Stimulated activated CD8-positive, alpha-beta memory T cell treated with anti-CD3 and anti-CD28 coated beads, Interleukin-15, amount 100 ng/mL, for 1 hour (primary cell): ENCODE results near the gene FXR2.

Experiments
- DNase-seq: peaks from one replicate; pipeline ENCODE4 v3.0.0-alpha.2; 2020; ENCODE audit warnings: low read depth

Gene FXR2

GRCh38 chr17:7587420-7588151, 27.1 kb downstream of the FXR2 start:
- DNase-seq: no peak

- DNase-seq: no peak
Measured at GRCh38 chr17:7586673-7587419, 27.9 kb downstream of the FXR2 start.

- peak; percentile 84 for DNase-seq
Measured at GRCh38 chr17:7583253-7584109, 31.2 kb downstream of the FXR2 start, which contains the start of gene MPDU1. Gene MPDU1 (plus strand): TSS chr17:7583852. CDS start chr17:7583863, 11 bp downstream.

DNA sequence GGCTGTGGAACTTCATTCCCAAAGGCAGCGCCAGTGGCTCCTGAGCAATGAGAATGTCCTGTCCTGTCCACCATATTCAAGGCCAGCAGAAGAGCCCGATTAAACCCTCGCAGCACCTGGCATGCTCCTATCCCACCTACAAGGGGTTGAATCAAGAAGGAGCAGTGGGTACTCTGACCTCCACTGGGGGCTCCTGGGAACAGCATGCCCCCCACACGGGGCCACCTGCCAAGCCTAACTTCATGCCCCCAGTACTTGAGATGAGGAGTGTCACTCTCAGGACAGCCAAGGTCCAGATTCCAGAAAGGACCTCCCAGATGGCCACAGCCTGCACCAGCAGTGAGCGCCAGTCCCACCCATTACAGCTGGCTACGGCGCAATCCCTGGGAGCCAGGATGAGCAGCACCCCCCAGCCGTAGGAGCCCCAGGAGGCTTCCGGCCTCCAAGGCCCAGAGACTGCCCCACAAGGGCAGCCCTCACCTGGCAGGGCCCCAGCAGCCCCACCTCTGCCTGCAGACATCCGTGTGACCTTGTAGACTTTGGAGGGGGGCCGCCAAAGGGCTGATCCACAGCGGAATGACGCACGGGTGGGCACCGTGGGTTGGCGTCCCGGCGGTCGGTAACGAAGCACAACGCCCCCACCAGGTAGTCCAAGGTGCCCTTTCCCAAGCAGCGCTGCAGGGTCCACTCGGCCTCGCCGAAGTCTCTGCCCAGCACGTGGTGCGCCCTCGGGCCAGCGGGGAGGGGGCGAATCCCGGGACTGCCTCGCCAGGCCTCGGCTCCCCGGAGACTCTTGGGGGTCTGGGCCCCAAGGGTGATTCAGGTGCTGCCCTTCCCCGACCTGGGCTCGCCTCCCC, 32.1 kb downstream of the FXR2 start:
- no peak for DNase-seq

DNA sequence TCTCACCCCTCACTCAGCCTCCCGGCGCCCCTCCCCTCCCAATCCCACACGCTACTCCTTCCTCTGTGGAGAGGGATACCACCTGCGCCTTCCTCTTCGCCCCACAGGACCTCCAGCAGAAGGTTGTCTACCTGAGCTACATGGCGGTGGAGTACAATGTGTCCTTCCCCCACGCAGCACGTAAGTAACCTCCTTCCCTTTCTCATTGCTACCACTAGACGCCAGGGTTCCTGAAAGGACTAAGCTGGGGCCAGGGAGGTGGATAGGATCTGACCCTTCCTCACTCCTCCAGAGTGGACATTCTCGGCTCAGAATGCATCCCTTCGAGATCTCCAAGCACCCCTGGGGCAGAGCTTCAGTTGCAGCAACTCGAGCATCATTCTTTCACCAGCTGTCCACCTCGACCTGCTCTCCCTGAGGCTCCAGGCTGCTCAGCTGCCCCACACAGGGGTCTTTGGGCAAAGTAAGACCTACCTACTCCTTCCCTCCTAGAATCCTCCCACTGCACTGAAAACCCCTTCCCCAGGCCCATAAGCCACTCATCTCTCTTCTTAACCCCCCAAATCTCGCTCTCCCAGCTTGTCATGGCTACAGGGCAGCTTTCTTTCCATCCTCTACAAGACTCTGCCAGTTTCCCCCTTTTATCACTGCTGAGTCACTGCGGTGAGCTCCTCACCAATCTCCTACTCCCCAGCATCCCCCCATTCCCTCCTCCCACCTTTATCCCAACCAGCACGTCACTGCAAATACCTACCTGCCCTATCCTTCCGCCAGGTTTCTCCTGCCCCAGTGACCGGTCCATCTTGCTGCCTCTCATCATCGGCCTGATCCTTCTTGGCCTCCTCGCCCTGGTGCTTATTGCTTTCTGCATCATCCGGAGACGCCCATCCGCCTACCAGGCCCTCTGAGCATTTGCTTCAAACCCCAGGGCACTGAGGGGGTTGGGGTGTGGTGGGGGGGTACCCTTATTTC, 33.8 kb downstream of the FXR2 start:
- DNase-seq: no peak

- DNase-seq: no peak
Measured at GRCh38 chr17:7579834-7580603, 34.7 kb downstream of the FXR2 start.

DNA sequence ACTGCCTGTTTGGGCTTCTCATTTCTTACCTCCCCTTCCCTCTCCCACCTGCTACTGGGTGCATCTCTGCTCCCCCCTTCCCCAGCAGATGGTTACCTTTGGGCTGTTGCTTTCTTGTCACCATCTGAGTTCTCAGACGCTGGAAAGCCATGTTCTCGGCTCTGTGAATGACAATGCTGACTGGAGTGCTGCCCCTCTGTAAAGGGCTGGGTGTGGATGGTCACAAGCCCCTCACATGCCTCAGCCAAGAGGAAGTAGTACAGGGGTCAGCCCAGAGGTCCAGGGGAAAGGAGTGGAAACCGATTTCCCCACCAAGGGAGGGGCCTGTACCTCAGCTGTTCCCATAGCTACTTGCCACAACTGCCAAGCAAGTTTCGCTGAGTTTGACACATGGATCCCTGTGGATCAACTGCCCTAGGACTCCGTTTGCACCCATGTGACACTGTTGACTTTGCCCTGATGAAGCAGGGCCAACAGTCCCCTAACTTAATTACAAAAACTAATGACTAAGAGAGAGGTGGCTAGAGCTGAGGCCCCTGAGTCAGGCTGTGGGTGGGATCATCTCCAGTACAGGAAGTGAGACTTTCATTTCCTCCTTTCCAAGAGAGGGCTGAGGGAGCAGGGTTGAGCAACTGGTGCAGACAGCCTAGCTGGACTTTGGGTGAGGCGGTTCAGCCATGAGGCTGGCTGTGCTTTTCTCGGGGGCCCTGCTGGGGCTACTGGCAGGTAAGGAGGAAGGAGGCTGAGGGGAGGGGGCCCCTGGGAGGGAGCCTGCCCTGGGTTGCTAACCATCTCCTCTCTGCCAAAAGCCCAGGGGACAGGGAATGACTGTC, 35.5 kb downstream of the FXR2 start, which contains the start of gene CD68:
Gene CD68, plus strand, starts transcription at position 638 of the 833 bp plus-strand sequence. Its CDS starts 40 bp downstream, at position 678.
- DNase-seq: no peak

GRCh38 chr17:7577327-7578199, 37.1 kb downstream of the FXR2 start:
- DNase-seq: no peak

DNA sequence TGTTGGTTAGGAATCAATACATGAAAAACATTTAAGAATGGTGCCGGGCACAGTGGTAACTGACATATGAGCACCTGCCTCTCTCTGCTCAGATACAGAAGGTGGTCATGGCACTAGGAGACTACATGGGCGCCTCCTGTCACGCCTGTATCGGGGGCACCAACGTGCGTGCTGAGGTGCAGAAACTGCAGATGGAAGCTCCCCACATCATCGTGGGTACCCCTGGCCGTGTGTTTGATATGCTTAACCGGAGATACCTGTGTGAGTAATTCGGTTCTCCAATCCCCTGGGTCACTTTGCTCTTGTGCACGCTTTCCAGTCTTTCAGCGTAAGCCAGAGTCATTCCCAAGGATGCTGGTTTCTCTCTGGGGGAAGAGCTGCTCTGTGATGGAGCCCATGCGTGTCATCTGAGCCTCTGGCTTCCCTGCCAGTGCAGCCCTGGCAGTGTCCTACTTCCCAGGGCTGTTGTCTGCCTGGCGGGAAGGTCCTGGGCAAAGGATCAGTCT, 38.2 kb downstream of the FXR2 start:
- no peak for DNase-seq

DNA sequence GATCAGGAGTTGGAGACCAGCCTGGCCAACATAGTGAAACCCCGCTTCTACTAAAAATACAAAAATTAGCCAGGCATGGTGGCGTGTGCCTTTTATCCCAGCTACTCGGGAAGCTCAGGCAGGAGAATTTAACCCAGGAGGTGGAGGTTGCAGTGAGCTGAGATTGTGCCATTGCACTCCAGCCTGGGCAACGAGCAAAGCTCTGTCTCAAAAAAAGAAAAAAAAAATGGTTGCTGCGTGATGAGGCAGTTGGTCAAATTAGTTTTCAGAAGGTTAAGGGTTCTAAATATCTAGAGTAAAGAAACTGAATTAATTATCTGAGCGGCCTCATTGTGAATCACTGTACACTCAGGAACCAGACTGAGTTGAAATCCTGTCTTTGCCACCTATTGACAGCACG, 38.7 kb downstream of the FXR2 start:
- no peak for DNase-seq

DNA sequence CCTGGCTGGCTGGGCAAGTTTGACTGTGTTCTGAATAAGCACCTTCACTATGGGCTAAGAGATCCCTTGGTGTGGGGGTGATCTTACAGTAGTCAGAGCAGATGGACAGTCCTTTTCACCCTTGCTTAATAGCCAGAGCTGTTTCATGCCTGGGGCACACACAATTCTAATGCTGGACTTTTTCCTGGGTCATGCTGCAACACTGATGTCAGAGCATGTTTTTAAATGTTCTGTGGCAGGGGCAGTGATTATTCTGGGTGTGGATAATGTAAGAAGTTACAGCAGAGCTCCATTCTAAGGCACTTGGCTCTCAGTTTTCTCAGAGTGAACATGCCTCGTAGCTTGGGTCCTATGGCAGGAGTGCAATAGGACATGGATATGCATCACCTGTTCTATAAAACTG, 39.2 kb downstream of the FXR2 start:
- no peak for DNase-seq

DNA sequence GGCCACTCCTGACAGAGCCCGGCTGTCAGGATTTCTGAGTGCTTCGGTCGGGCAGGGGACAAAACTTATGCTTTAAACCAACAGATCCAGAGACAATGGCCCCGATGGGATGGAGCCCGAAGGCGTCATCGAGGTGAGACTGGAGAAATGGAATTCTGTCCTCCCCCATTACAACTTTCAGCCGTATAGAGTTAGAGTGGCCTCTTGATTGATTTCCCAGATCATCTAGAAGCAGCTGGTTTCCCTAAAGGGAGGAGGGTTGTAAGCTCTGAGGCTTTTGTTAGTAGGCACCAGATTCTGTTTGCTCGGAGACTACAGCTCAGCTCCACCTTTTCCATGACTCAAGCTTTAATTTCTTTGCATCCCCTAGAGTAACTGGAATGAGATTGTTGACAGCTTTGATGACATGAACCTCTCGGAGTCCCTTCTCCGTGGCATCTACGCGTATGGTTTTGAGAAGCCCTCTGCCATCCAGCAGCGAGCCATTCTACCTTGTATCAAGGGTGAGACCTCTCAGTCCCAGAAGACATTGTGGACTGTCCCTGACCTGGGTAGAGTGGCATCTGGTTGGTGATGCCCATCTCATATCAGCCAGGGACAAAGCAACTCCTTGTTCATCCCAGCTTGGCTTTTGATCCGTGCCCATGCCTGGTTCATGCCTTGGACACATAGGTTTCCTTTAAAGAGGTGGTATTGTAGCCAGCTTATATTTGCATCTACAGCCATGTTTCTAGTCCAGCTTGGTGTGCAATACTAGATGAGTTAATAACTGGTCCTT, 40.3 kb downstream of the FXR2 start:
- no peak for DNase-seq

GRCh38 chr17:7573324-7574080, 41.2 kb downstream of the FXR2 start:
- peak; percentile 82 for DNase-seq

DNA sequence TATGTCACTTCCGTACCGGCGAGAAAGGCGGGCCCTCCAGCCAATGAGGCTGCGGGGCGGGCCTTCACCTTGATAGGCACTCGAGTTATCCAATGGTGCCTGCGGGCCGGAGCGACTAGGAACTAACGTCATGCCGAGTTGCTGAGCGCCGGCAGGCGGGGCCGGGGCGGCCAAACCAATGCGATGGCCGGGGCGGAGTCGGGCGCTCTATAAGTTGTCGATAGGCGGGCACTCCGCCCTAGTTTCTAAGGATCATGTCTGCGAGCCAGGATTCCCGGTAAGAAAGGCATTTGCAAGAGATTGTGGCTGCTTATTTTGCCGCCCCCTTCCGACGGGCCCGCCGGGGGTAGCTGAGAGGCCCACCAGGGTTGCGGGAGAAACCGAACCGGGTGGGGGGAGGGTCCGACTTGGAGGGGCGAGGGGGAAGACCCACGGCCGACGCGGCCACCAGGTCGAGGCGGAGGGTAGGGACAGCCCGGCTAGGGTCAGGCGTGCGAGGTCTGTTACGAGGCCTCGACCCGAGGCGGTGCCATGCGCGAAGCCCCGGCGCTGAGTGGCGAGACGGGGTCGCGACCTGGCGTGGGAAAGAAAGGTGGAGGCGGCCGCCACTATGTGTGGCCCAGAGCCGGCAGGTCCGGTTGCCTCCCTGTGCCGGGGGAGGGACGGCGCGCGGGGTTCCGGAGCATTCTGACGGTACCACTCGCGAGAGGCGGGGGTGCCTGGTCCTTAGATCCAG, 41.9 kb downstream of the FXR2 start:
- DNase-seq: peak; percentile 100

- DNase-seq: no peak
Measured at GRCh38 chr17:7572338-7572587, 42.4 kb downstream of the FXR2 start.
